CD4-positive, alpha-beta T cell treated with Interleukin-4 for 1 hour (primary cell): ENCODE data around the gene TRIM10.
"Not testable (repeated sequence)": the region's sequence is repeated elsewhere in the genome, so short reads cannot be mapped to it uniquely, and the experiment has no call there.

Experiments used
- DNase-seq, 2 donors: peaks; one replicate each; pipeline ENCODE4 v3.0.0-alpha.2; 2020 to 2022

The TRIM10 gene

GRCh38 chr6:30152910-30153610 is 8.0 kb downstream of the TRIM10 start:
- no peak for DNase-seq

GRCh38 chr6:30152016-30152673 is 8.9 kb downstream of the TRIM10 start:
- DNase-seq = no peak

GRCh38 chr6:30151580-30151979 is 9.4 kb downstream of the TRIM10 start:
- DNase-seq = no peak

GRCh38 chr6:30150671-30151395 is 10.2 kb downstream of the TRIM10 start:
- no peak for DNase-seq

- no peak for DNase-seq
These were observed 11.0 kb downstream of the TRIM10 start for GRCh38 chr6:30149858-30150550.

- DNase-seq = no peak
These were observed 11.8 kb downstream of the TRIM10 start for GRCh38 chr6:30149234-30149633.

- DNase-seq = no peak
These were observed 13.9 kb downstream of the TRIM10 start for GRCh38 chr6:30147096-30147495.

- DNase-seq = no peak
These were observed 15.2 kb downstream of the TRIM10 start for GRCh38 chr6:30145818-30146217.

GRCh38 chr6:30144811-30145210 is 16.2 kb downstream of the TRIM10 start:
- DNase-seq = no peak

GRCh38 chr6:30143780-30144179 is 17.2 kb downstream of the TRIM10 start:
- DNase-seq = no peak

GRCh38 chr6:30142665-30143064 is 18.3 kb downstream of the TRIM10 start:
- no peak for DNase-seq

- DNase-seq = not testable (repeated sequence)
These were observed 20.8 kb downstream of the TRIM10 start for GRCh38 chr6:30140240-30140639.

GRCh38 chr6:30136570-30137286 is 24.3 kb downstream of the TRIM10 start:
- DNase-seq = no peak

GRCh38 chr6:30135757-30136156 is 25.3 kb downstream of the TRIM10 start, which contains the start of gene TRIM40:
Gene TRIM40, plus strand, starts transcription at chr6:30136140. Its CDS starts 897 bp downstream, at chr6:30137037.
- DNase-seq = no peak

GRCh38 chr6:30135147-30135546 is 25.9 kb downstream of the TRIM10 start:
- DNase-seq = no peak

- no peak for DNase-seq
These were observed 29.0 kb downstream of the TRIM10 start for GRCh38 chr6:30131947-30132497.

GRCh38 chr6:30130887-30131862 is 29.8 kb downstream of the TRIM10 start:
- DNase-seq = peak; percentile 81 to 85

- no peak for DNase-seq
These were observed 30.8 kb downstream of the TRIM10 start for GRCh38 chr6:30130179-30130679.

GRCh38 chr6:30129265-30130178 is 31.5 kb downstream of the TRIM10 start:
- no peak for DNase-seq
